GM10266 (cell line): ENCODE measurements around the gene DIO1.

Experiments used
- DNase-seq: peaks from one replicate; pipeline ENCODE4 v3.0.0; 2012; ENCODE audit errors: extremely low spot score
- CTCF ChIP-seq: IDR thresholded peaks from 2 replicates; pipeline ENCODE4 v1.5.1; 2012; ENCODE audit warnings: mild to moderate bottlenecking, low read depth; ENCODE audit not compliant: control insufficient read depth, insufficient read depth; ENCODE audit errors: missing control alignments

DIO1 gene

GRCh38 chr1:53944469-53945182 is 50.6 kb downstream of the DIO1 start:
- DNase-seq, result no peak
- TF ChIP-seq CTCF, result no peak

- no peak for TF ChIP-seq CTCF
- no peak for DNase-seq
Observed at GRCh38 chr1:53945183-53945432, 51.1 kb downstream of the DIO1 start.

- peak; percentile 98 for DNase-seq
- no peak for TF ChIP-seq CTCF
Observed at GRCh38 chr1:53945433-53946251, 51.7 kb downstream of the DIO1 start, which contains the start of gene IFT25. IFT25 (minus strand) TSS chr1:53945699; CDS start chr1:53940082, 5,617 bp downstream.

GRCh38 chr1:53946252-53947171 is 52.5 kb downstream of the DIO1 start, which contains the start of gene LRRC42:
LRRC42 (plus strand) TSS chr1:53946350; CDS start chr1:53952000, 5,650 bp downstream.
- peak; percentile 98 for DNase-seq
- TF ChIP-seq CTCF, result peak; percentile 39

GRCh38 chr1:53947172-53947907 is 53.4 kb downstream of the DIO1 start:
- no peak for DNase-seq
- no peak for TF ChIP-seq CTCF

GRCh38 chr1:53948291-53948690 is 54.3 kb downstream of the DIO1 start:
- no peak for TF ChIP-seq CTCF
- no peak for DNase-seq
